Subcutaneous abdominal adipose tissue (tissue), 5 donors: ENCODE measurements around the gene SRRM5.
A peak's percentile ranks its signal among the peaks of the same experiment; 100 is the strongest.

Experiments
- H3K27ac ChIP-seq: one replicate; pipeline ENCODE4 v1.7.0; 2013; ENCODE audit warnings: low read depth, mild to moderate bottlenecking, inconsistent platforms, low read length, moderate library complexity
- H3K27me3 ChIP-seq, 5 donors: one replicate each; pipeline ENCODE4 v1.7.0; 2013; ENCODE audit warnings: low read length in 5 of 5, inconsistent platforms in 1 of 5; ENCODE audit not compliant: control insufficient read depth in 5 of 5, insufficient read depth in 4 of 5
- H3K36me3 ChIP-seq, 5 donors: one replicate each; pipeline ENCODE4 v1.7.0; 2013; ENCODE audit warnings: low read length in 5 of 5; ENCODE audit not compliant: control insufficient read depth in 5 of 5, insufficient read depth in 5 of 5
- H3K4me1 ChIP-seq, 5 donors: one replicate each; pipeline ENCODE4 v1.7.0; 2013; ENCODE audit warnings: low read length in 5 of 5, mild to moderate bottlenecking in 3 of 5, moderate library complexity in 1 of 5; ENCODE audit not compliant: control insufficient read depth in 5 of 5, insufficient read depth in 5 of 5
- H3K4me3 ChIP-seq, 5 donors: one replicate each; pipeline ENCODE4 v1.7.0; 2013; ENCODE audit warnings: low read length in 5 of 5, low read depth in 1 of 5
- H3K9ac ChIP-seq, 5 donors: one replicate each; pipeline ENCODE4 v1.7.0; 2013; ENCODE audit warnings: low read length in 5 of 5, mild to moderate bottlenecking in 4 of 5, moderate library complexity in 3 of 5
- H3K9me3 ChIP-seq, 5 donors: one replicate each; pipeline ENCODE4 v1.7.0; 2013; ENCODE audit warnings: low read length in 5 of 5; ENCODE audit not compliant: control insufficient read depth in 5 of 5
- donor health status: healthy.
- donor health status: healthy.
- donor health status: healthy.
- donor health status: healthy.
- donor health status: healthy.

Gene SRRM5

DNA sequence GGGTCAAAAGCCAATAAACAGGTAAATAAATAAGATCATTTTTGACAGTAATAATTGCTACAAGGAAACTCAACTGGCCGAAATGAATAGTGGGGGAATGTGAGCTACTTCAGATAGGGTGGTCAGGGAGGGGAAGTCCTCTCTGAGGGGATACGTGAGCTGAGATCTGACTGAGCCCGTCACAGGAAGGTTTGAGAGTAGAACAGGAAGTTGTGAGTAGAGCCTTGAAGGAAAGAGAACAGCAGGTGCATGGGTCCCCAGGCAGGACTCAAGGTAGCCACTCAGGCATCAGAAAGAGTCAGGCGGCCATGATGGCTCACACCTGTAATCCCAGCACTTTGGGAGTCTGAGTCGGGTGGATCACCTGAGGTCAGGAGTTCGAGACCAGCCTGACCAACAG is 22.2 kb upstream of the SRRM5 start:
- Histone ChIP-seq H3K4me1 (peaks cover 0 to 15% (median 12%) of the 10 kb centered on the region in 5 donors), H3K4me3 (no peak overlapping the region), H3K9me3 (no peaks in the 10 kb centered on the region), H3K9ac (no peak overlapping the region), H3K36me3 (peaks cover 0 to 51% (median 39%) of the 10 kb centered on the region in 5 donors), H3K27ac (no peak overlapping the region), H3K27me3 (no peaks in the 10 kb centered on the region)

DNA sequence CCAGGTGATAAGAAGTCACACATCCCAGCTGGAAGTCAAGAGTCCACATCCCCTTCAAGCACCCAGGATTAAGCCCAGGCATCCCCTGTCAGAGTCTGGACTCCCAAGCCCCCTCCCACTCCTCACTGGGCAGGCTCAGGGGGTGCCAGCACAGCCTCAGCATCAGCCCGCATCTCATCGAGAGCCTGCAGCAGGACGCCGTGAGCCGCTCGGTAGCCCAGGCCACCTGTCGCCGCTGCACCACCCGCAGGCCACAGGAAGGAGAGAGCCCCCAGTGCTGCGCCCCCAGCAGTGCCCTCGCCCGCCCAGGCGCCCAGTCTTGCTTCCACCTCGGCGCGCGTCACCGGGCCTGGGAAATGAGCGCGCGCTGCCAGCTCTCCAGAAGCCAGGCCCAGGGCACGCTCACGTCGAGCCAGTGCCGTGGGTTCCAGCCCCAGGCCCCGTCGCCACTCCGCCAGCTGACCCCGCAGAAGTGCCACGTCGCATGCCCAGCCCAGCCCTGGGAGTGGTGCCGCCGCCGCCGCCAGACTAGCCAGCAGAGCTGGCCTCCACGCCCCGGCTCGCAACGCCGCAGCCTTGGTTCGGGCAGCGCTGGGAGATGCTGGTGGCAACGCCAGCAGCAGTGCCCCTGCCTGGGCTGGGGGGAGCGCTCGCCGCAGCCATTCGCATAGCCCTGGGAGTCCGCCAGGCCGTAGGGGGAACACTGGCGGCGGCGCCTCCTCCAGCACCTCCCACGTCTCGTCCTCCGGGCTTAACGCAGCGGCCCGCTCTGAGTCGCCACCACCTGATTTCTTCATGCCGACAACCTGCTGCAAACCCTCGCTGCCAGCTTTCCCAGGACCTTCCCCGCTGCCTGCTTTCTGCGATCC is 19.8 kb upstream of the SRRM5 start:
- peaks cover 0 to 46% (median 33%) of the 10 kb centered on the region in 5 donors for H3K36me3 ChIP-seq
- no peak overlapping the region for H3K4me3 ChIP-seq
- H3K9ac ChIP-seq = no peak overlapping the region
- H3K27ac ChIP-seq = no peak overlapping the region
- peaks cover 5 to 33% (median 30%) of the 10 kb centered on the region in 5 donors for H3K4me1 ChIP-seq
- no peaks in the 10 kb centered on the region for H3K27me3 ChIP-seq
- no peaks in the 10 kb centered on the region for H3K9me3 ChIP-seq

DNA sequence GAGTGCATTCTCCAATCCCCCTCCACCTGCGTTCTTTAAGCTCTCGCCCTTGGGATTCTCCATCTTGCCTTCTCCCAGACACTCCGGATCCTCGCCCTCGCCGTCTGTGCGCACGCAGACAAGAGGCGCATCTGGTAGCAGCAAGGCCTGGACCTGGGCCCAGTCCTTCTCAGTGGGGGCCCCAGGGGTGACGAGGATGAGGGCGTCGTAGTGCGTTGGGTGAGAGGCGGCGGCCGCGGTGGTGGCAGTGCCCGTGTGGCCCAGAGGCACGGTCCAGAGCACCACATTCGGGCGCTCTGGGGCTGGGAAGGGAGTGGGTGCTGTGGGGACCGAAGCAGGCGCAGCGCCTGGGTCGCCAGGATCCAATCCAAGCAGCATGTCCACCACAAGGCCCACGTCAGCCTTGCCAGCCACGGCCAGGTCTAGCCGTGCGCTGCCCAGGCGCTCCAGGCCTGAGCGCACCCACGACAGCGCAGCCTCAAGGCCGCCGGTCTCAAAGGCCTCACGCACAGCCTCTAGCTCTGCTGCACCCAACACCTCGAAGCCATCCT is 19.0 kb upstream of the SRRM5 start:
- H3K9me3 ChIP-seq = no peaks in the 10 kb centered on the region
- H3K27ac ChIP-seq = no peak overlapping the region
- H3K4me3 ChIP-seq = no peak overlapping the region
- H3K9ac ChIP-seq = peak overlapping the region in 1 of 5 donors; percentile 63
- no peaks in the 10 kb centered on the region for H3K27me3 ChIP-seq
- H3K36me3 ChIP-seq = peaks cover 0 to 46% (median 33%) of the 10 kb centered on the region in 5 donors
- H3K4me1 ChIP-seq = peaks cover 8 to 40% (median 37%) of the 10 kb centered on the region in 5 donors

DNA sequence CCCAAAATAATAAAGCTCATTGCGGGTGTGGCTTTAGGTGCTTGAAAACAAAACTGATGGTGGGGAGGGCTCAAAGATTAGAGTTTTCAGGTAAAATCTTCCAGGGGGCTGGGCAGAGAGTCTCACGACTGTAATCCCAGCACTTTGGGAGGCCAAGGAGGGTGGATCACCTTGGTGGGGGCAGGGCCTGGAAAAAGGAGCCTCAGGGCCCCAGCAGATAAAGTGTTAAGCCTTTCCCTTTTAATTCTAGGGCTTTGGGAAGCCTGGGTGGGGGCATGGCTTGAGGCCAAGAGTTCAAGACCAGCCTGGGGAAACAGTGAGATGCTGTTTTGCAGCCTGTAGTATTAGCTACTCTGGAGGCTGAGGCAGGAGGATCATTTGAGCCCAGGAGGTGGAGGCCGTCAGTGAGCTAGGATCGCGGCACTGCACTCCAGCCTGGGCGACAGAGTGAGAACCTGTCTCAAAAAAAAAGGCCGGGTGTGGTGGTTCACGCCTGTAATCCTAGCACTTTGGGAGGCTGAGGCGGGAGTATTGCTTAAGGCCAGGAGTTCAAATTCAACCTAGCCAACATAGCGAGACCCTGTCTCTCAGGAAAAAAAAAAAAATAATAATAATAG is 17.7 kb upstream of the SRRM5 start:
- Histone ChIP-seq H3K27ac (peak overlapping the region; percentile 89), H3K9me3 (no peaks in the 10 kb centered on the region), H3K4me3 (peak overlapping the region; percentile 11 to 82 (median 70)), H3K9ac (peak overlapping the region in 4 of 5 donors; percentile 63 to 94 (median 89)), H3K4me1 (peaks cover 8 to 48% (median 40%) of the 10 kb centered on the region in 5 donors), H3K36me3 (peaks cover 0 to 50% (median 39%) of the 10 kb centered on the region in 5 donors), H3K27me3 (no peaks in the 10 kb centered on the region)

DNA sequence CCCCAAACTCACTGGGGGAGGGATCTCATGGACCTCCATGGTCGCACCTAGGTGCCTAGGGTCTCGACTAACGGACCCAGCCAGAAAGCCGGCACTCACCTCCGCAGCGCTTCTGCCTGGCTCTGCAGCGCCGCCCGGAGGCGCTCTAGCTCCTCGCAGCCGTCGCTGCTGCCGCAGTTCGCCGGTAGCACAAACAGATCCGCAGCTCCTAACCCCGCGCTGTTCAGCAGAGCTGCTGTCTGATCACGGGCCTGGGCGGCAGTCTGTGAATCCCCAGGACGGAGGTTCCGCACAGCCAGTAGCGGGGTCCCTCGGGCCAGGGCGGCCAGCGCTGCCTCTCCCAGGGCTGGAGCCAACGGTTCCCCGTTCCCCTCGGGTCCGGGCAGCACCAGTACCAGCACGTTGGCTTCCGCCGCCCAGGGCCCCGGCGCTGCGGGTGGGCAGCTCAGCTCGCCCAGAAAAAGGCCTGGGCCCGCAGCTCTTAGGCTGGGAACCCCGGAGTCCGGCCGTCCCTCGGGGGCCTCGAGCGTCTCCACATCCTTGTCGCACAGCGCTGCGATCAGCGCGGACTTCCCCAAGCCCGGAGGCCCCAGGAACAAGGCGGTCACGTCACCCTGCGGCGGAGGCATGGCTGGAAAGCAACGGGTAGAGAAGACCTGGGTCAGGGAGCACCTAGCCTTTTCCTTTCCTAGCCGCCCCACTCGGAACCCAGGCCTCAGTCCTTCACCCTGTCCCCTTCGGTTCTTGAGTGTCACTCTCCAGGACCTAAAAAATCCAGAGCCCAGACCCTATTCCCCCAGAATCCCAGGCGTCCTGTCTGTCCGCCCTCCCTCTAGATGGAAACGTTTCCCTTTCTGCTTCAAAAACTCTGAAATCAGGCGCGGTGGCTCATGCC is 16.9 kb upstream of the SRRM5 start:
- peak overlapping the region; percentile 89 for H3K27ac ChIP-seq
- peak overlapping the region; percentile 60 to 88 (median 82) for H3K4me3 ChIP-seq
- peak overlapping the region; percentile 84 to 94 (median 90) for H3K9ac ChIP-seq
- no peaks in the 10 kb centered on the region for H3K9me3 ChIP-seq
- peaks cover 8 to 48% (median 40%) of the 10 kb centered on the region in 5 donors for H3K4me1 ChIP-seq
- peaks cover 0 to 56% (median 45%) of the 10 kb centered on the region in 5 donors for H3K36me3 ChIP-seq
- H3K27me3 ChIP-seq = no peaks in the 10 kb centered on the region

DNA sequence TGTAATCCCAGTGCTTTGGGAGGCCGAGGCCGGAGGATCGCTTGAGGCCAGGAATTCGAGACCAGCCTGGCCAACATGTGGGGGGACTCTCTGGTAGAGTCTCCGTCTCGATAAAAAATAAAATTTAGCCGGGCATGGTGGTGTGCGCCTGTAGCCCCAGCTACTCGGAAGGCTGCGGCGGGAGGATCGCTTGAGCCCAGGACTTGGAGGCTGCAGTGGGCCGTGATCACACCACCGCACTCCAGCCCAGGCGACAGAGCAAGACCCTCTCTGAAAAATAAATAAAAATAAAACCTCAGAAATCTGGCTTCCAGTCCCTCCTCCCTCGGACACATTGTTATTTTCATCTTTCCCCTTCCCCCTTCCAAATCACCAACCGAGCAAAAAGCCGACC is 16.3 kb upstream of the SRRM5 start:
- peak overlapping the region; percentile 84 to 94 (median 90) for H3K9ac ChIP-seq
- H3K27me3 ChIP-seq = no peaks in the 10 kb centered on the region
- H3K4me1 ChIP-seq = peaks cover 8 to 48% (median 40%) of the 10 kb centered on the region in 5 donors
- peak overlapping the region; percentile 60 to 88 (median 82) for H3K4me3 ChIP-seq
- H3K36me3 ChIP-seq = peaks cover 0 to 56% (median 43%) of the 10 kb centered on the region in 5 donors
- H3K27ac ChIP-seq = peak overlapping the region; percentile 89
- H3K9me3 ChIP-seq = no peaks in the 10 kb centered on the region

DNA sequence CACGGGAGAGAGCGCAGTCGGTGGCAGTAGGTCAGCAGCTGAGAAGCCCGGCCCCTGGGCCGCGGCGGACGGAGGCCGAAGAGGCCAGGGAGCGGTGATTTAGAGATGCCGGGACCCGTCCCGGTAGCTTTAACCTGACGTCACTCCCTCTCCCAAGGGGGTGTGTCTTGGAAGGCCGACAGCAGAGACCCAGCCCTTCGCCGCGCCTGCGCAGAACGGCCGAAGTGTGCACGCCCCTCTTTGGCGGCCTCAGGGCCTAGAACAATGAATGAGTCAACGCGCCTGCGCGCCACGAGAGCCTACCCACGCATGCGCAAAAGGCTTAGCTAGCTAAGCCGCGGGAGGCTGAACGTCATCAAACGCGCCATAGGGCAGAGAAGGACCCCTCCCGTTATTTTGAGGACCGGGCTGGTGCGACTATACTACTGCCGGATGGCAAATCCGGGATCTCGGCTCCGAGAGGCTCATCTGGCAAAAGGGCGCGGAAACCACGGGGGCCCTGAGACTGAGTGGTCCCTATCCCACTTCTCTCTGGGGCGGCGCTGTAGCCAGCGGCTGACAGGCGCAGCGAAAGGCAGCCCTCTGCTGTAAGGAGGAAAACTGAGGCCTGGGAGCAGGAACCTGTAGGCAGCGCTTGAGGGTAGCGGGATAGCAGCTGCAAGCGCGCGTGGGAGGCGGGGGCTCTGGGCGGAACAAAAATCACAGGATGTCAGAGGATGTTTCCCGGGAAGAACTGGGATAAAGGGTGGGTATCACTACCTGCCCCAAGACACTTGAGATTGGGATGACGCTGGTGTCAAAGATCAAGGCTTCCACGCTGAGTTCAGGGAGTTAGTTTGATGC is 15.7 kb upstream of the SRRM5 start, which contains the start of the genes IRGQ and ZNF576:
Gene IRGQ (minus strand): TSS at position 136 of the 843 bp plus-strand sequence. CDS start 796 bp downstream, outside the sequence.
Gene ZNF576 (plus strand): TSS at position 597 of the 843 bp plus-strand sequence. CDS start 514 bp downstream, outside the sequence.
- H3K27me3 ChIP-seq = no peaks in the 10 kb centered on the region
- peak within 1 kb of the TSS; percentile 70 to 88 (median 82) for H3K4me3 ChIP-seq
- H3K27ac ChIP-seq = peak within 1 kb of the TSS; percentile 99
- no peaks in the 10 kb centered on the region for H3K9me3 ChIP-seq
- peaks cover 8 to 48% (median 40%) of the 10 kb centered on the region in 5 donors for H3K4me1 ChIP-seq
- H3K9ac ChIP-seq = peak within 1 kb of the TSS; percentile 84 to 96 (median 90)
- peaks cover 0 to 56% (median 41%) of the 10 kb centered on the region in 5 donors for H3K36me3 ChIP-seq

DNA sequence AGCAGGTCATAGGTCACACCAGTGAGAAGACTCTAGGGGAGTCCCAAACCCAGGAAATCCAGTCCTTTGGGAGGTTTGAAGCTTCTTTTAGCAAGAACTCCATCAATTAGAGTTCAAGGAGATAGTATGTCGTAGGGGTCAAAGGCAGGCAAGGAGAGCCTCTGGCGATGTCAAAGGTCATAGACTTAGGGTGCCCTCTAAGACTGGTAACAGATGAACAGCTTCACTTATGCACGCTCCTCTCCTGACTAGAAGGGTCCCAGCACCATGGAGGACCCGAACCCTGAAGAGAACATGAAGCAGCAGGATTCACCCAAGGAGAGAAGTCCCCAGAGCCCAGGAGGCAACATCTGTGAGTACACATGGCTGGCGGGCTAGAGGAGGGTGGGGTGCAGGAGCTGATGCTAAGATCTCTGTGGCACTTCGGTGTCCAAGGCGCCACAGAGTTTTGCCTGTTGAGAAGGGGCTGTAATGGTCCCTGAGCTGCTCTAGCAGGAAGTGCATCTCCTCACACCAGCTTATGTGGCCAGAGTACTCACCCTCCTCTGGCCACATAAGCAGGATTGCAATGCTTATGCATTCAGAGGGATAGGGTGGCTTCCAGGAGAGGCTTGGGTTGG is 14.9 kb upstream of the SRRM5 start:
- H3K4me3 ChIP-seq = peak overlapping the region; percentile 70 to 88 (median 76)
- H3K9me3 ChIP-seq = no peaks in the 10 kb centered on the region
- H3K27me3 ChIP-seq = no peaks in the 10 kb centered on the region
- H3K36me3 ChIP-seq = peaks cover 0 to 55% (median 44%) of the 10 kb centered on the region in 5 donors
- peaks cover 8 to 48% (median 40%) of the 10 kb centered on the region in 5 donors for H3K4me1 ChIP-seq
- H3K27ac ChIP-seq = peak overlapping the region; percentile 99
- H3K9ac ChIP-seq = peak overlapping the region; percentile 79 to 96 (median 90)
